Memory B cell (primary cell): ENCODE results near the gene CLTCL1.
"Not testable (repeated sequence)": the region's sequence is repeated elsewhere in the genome, so short reads cannot be mapped to it uniquely, and the experiment has no call there.

Experiments used
- ATAC-seq: fragments of 150-1000 bp; cut with Tn5 transposase; 2 replicates; pipeline ENCODE4 v1.10.0; 2021; ENCODE audit warnings: low read depth, mild to moderate bottlenecking, moderate library complexity
- DNase-seq, 2 donors: peaks; one replicate each; pipeline ENCODE4 v3.0.0; 2022; ENCODE audit warnings: low spot score in 2 of 2
- H3K27ac Mint-ChIP-seq: one replicate; pipeline ENCODE4 v1.8.0; 2022; ENCODE audit warnings: mild to moderate bottlenecking, moderate library complexity, mixed read lengths
- H3K27me3 Mint-ChIP-seq: one replicate; pipeline ENCODE4 v1.8.0; 2022; ENCODE audit warnings: mixed read lengths
- H3K36me3 Mint-ChIP-seq: one replicate; pipeline ENCODE4 v1.8.0; 2022; ENCODE audit warnings: mild to moderate bottlenecking, mixed read lengths
- H3K4me1 Mint-ChIP-seq: one replicate; pipeline ENCODE4 v1.8.0; 2022; ENCODE audit warnings: mixed read lengths
- H3K4me3 Mint-ChIP-seq: one replicate; pipeline ENCODE4 v1.8.0; 2022; ENCODE audit warnings: mild to moderate bottlenecking, moderate library complexity, mixed read lengths
- H3K9me3 Mint-ChIP-seq: one replicate; pipeline ENCODE4 v1.8.0; 2022; ENCODE audit warnings: mixed read lengths

CLTCL1 gene

DNA sequence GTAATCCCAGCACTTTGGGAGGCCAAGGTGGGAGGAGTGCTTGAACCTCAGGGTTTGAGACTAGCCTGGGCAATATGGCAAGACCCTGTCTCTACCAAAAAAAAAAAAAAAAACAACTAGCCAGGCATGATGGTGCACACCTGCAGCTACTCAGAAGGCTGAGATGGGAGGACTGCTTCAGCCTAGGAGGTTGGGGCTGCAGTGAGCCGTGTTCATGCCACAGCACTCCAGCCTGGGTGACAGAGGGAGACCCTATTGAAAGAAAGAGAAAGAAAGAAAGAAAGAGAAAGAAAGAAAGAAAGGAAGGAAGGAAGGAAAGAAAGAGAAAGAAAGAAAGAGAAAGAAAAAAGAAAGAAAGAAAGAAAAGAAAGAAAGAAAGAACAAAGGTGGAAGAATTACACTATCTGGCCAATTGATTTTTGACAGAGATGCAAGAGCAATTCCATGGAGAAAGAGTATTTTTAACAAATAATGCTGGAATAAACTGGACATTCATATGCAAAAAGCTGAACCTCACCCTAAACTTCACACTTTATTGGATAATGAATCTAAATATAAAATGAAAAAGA lies 79.1 kb downstream of the CLTCL1 start:
- DNase-seq (no peak), ATAC-seq (no peak)
- Mint-ChIP-seq H3K36me3 (peaks cover 2% of the 10 kb centered on the region), H3K27me3 (peaks cover 19% of the 10 kb centered on the region), H3K4me1 (peaks cover 11% of the 10 kb centered on the region), H3K27ac (no peak overlapping the region), H3K4me3 (no peak overlapping the region), H3K9me3 (no peaks in the 10 kb centered on the region)

- no peak for DNase-seq
- H3K9me3 Mint-ChIP-seq, result no peaks in the 10 kb centered on the region
- H3K4me1 Mint-ChIP-seq, result peaks cover 11% of the 10 kb centered on the region
- H3K4me3 Mint-ChIP-seq, result no peak overlapping the region
- no peak for ATAC-seq
- H3K27me3 Mint-ChIP-seq, result peaks cover 19% of the 10 kb centered on the region
- peaks cover 2% of the 10 kb centered on the region for H3K36me3 Mint-ChIP-seq
- H3K27ac Mint-ChIP-seq, result no peak overlapping the region
Observed at GRCh38 chr22:19210188-19210587, 81.3 kb downstream of the CLTCL1 start.

GRCh38 chr22:19208287-19208847 lies 83.2 kb downstream of the CLTCL1 start:
- H3K36me3 Mint-ChIP-seq, result peaks cover 2% of the 10 kb centered on the region
- no peak for ATAC-seq
- no peak overlapping the region for H3K27ac Mint-ChIP-seq
- peaks cover 8% of the 10 kb centered on the region for H3K4me1 Mint-ChIP-seq
- no peak for DNase-seq
- no peaks in the 10 kb centered on the region for H3K9me3 Mint-ChIP-seq
- peaks cover 28% of the 10 kb centered on the region for H3K27me3 Mint-ChIP-seq
- H3K4me3 Mint-ChIP-seq, result no peak overlapping the region

DNA sequence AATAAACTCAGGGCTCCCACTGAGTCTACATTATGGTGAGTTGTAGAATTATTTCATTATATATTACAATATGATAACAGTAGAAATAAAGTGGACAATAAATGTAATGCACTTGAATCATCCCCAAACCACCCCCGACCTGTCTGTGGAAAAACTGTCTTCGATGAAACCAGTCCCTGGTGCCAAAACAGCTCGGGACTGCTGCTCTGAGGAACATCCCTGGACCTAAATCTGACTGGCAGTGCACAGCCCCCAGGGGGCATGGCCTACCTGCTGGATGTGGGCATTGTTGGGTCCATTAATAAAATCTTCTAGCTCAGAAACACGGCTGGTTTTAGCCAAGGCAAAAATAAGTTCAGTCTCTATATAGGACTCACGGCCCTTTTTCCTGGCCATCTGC lies 83.6 kb downstream of the CLTCL1 start:
- H3K36me3 Mint-ChIP-seq, result peaks cover 2% of the 10 kb centered on the region
- H3K4me3 Mint-ChIP-seq, result no peak overlapping the region

DNA sequence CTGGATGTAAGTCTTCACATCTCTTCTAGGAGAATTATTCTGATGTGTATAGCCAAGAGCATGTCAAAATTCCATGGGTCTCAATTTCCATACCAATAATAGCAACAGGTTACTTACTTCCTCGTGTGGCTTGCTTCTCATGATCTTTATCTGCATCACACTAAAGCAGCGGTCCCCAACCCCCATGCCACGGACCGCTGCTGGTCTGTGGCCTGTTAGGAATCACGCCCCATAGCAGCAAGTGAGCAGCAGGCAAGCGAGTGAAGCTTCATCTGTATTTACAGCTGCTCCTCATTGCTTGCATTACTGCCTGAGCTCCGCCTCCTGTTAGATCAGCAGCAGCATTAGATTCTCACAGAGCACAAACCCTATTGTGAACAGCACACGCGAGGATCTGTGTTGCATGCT lies 84.1 kb downstream of the CLTCL1 start:
- no peak overlapping the region for H3K4me3 Mint-ChIP-seq
- DNase-seq (no peak), ATAC-seq (no peak)
- H3K9me3 Mint-ChIP-seq, result peaks cover 2% of the 10 kb centered on the region
- H3K27me3 Mint-ChIP-seq, result peaks cover 30% of the 10 kb centered on the region
- H3K27ac Mint-ChIP-seq, result no peak overlapping the region
- peaks cover 2% of the 10 kb centered on the region for H3K4me1 Mint-ChIP-seq
- peaks cover 2% of the 10 kb centered on the region for H3K36me3 Mint-ChIP-seq

More for the DNA sequence above, 83.6 kb downstream of the CLTCL1 start:
- Mint-ChIP-seq H3K4me1 (peaks cover 4% of the 10 kb centered on the region), H3K27me3 (peaks cover 28% of the 10 kb centered on the region), H3K9me3 (no peaks in the 10 kb centered on the region), H3K27ac (no peak overlapping the region)
- ATAC-seq (no peak), DNase-seq (no peak)

DNA sequence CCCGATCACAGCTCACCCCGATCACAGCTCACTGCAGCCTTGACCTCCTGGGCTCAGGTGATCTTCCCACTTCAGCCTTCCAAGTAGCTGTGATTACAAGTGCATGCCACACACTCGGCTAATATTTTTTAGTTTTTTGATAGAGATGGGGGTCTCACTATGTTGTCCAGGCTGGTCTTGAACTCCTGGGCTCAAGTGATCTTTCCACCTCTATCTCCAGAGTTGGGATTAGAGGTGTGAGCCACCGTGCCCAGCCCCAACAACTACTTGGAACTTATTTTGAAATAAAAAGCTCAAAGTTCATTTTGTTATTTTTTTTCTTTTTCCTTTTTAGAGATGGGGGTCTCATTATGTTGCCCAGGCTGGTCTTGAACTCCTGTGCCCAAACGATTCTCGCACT lies 85.2 kb downstream of the CLTCL1 start:
- H3K27me3 Mint-ChIP-seq, result peaks cover 30% of the 10 kb centered on the region
- no peak overlapping the region for H3K4me3 Mint-ChIP-seq
- ATAC-seq (no peak), DNase-seq (no peak)
- H3K4me1 Mint-ChIP-seq, result no peaks in the 10 kb centered on the region
- H3K27ac Mint-ChIP-seq, result no peak overlapping the region
- H3K36me3 Mint-ChIP-seq, result peaks cover 2% of the 10 kb centered on the region
- peaks cover 2% of the 10 kb centered on the region for H3K9me3 Mint-ChIP-seq

GRCh38 chr22:19204640-19205039 lies 86.9 kb downstream of the CLTCL1 start:
- Mint-ChIP-seq H3K27ac (no peak overlapping the region), H3K27me3 (peaks cover 26% of the 10 kb centered on the region), H3K36me3 (peaks cover 2% of the 10 kb centered on the region), H3K4me1 (no peaks in the 10 kb centered on the region), H3K9me3 (peaks cover 2% of the 10 kb centered on the region), H3K4me3 (no peak overlapping the region)
- ATAC-seq (no peak), DNase-seq (no peak)

GRCh38 chr22:19203834-19204233 lies 87.7 kb downstream of the CLTCL1 start:
- H3K4me1 Mint-ChIP-seq, result no peaks in the 10 kb centered on the region
- no peak for DNase-seq
- H3K27me3 Mint-ChIP-seq, result peaks cover 18% of the 10 kb centered on the region

DNA sequence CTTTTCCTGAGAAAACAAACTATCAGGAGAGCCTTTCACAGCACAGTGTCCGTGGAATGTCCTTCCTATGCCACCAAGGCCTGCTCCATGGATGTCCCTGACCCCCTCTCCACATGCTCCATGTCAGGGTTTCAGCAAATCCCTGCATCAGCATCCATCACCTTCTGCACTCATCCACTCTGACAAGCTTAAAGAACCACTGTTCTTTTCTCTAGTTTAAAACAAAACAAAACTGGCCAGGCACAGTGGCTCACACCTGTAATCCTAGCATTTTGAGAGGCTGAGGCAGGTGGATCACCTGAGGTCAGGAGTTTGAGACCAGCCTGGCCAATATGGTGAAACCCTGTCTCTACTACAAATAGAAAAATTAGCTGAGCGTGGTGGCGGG lies 88.7 kb downstream of the CLTCL1 start:
- not testable (repeated sequence) for DNase-seq, H3K4me3 Mint-ChIP-seq, H3K27ac Mint-ChIP-seq, ATAC-seq, H3K9me3 Mint-ChIP-seq, H3K4me1 Mint-ChIP-seq, H3K36me3 Mint-ChIP-seq
- peaks cover 19% of the 10 kb centered on the region for H3K27me3 Mint-ChIP-seq

More at GRCh38 chr22:19203834-19204233, 87.7 kb downstream of the CLTCL1 start:
- Mint-ChIP-seq H3K4me3 (no peak overlapping the region), H3K36me3 (no peaks in the 10 kb centered on the region), H3K27ac (no peak overlapping the region), H3K9me3 (peaks cover 2% of the 10 kb centered on the region)
- ATAC-seq, result no peak

DNA sequence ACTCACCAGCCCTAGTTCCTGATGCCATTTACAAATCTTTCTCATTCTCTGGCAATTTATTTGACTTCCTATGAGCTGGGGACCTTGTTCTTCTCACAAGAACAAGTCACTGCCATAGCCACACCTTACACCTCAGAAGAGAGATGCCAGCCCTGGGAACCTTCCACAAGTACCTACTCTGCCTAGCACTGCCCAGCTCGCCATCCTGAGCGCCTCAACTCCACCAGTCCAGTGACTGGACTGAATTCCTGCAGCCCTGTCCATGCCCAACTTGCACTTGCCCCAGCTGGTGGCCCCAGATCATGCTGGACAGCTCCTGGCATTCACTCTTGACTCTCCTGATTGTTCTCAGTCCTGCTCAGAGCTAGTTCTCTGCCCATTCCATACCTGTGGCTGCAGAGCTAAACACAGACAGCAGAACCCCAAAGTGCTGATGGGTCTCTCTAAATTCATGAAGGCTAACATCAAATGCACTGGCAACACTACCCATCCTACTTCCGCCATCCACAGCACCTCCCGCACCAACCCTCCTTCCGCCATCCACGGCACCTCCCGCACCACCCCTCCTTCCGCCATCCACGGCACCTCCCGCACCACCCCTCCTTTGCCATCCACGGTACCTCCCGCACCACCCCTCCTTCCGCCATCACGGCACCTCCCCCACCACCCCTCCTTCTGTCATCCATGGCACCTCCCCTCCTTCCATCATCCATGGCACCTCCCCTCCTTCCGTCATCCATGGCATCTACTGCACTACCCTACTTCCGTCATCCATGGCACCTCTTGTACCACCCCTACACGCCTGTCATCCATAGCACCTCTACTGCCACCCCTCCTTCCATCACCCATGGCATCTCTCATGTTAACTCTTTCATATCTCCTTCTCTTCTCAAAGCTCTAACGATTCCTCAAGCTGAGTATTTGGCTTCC lies 89.4 kb downstream of the CLTCL1 start:
- Mint-ChIP-seq H3K4me1 (no peaks in the 10 kb centered on the region), H3K36me3 (no peaks in the 10 kb centered on the region), H3K9me3 (peaks cover 2% of the 10 kb centered on the region), H3K4me3 (no peak overlapping the region), H3K27ac (no peak overlapping the region), H3K27me3 (peaks cover 15% of the 10 kb centered on the region)
- ATAC-seq (no peak), DNase-seq (no peak)

DNA sequence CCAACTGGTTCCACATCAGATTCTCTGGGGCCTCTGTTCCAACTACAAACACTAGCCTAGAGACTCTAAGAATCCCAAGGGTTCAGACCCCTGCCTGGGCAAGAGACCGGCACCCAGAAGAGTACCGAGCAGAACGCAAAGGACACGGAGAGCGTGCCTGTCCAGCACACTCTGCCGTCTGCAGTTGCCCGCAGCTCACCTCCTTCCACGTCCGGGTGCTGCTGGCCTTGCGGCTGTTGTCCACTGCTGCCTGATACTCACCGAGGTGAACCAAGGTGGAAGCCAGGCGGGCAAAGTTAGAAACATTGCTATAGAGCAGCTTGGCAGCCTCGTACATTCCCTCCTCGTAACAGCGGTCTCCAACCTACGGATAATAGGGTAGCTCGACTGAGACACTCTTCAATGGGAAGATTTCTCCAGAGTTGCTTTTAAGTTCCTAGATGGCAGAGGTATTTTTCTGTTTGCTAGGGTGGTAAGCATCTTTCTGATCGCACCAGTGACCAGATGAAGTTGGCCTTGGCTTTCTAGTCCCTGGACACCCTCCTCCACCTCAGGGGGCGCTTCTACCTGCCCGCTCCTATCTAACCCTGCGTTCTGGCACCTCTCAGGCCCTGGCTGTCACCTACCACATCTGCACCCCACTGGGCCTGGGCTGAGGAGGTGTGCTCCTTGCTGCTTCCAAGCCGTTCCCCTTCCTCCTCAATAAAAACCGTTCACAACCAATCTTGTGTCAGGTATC lies 90.2 kb downstream of the CLTCL1 start:
- Mint-ChIP-seq H3K36me3 (no peaks in the 10 kb centered on the region), H3K27me3 (peaks cover 15% of the 10 kb centered on the region), H3K9me3 (peaks cover 2% of the 10 kb centered on the region), H3K4me3 (no peak overlapping the region), H3K27ac (no peak overlapping the region), H3K4me1 (no peaks in the 10 kb centered on the region)
- ATAC-seq (no peak), DNase-seq (no peak)

- Mint-ChIP-seq H3K36me3 (no peaks in the 10 kb centered on the region), H3K9me3 (peaks cover 2% of the 10 kb centered on the region), H3K27ac (no peak overlapping the region), H3K4me1 (peaks cover 13% of the 10 kb centered on the region), H3K4me3 (no peak overlapping the region), H3K27me3 (peaks cover 15% of the 10 kb centered on the region)
- ATAC-seq (no peak), DNase-seq (no peak)
Observed at GRCh38 chr22:19199479-19199878, 92.0 kb downstream of the CLTCL1 start.

- Mint-ChIP-seq H3K36me3 (no peaks in the 10 kb centered on the region), H3K27ac (no peak overlapping the region), H3K4me1 (peaks cover 13% of the 10 kb centered on the region), H3K27me3 (peaks cover 6% of the 10 kb centered on the region), H3K9me3 (peaks cover 2% of the 10 kb centered on the region), H3K4me3 (no peak overlapping the region)
- DNase-seq, result no peak
- ATAC-seq, result no peak
Observed at GRCh38 chr22:19197997-19198865, 93.3 kb downstream of the CLTCL1 start.
